SIG-M5 (cell line): ENCODE measurements around the gene NHS.

Experiments
- DNase-seq: peaks from one replicate; lab custom pipeline; 2025; lab: John Stamatoyannopoulos, UW

NHS gene

GRCh38 chrX:17448188-17448587, 73.2 kb downstream of the NHS start:
- no peak for DNase-seq

GRCh38 chrX:17449866-17450265, 74.9 kb downstream of the NHS start:
- DNase-seq: no peak

DNA sequence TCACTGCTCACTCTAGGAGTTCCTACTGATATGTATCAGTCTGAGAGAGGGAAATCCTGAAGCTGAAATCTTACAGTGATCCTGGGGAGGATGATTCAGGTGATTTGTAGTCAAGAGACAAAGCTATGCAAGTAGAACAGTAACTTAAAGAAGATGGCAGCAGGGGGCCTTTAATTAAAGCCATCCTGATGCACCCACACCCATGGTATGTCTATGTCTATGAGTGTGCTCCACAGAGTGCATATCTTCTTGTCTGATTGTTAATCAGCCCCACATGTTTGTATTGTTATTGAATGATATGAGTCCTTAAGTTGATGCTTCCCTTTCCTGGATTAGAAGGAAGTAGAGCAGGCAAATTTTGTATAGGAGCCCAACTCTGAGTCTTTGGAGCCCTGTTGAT, 78.8 kb downstream of the NHS start:
- no peak for DNase-seq

GRCh38 chrX:17456526-17456925, 81.5 kb downstream of the NHS start:
- no peak for DNase-seq

DNA sequence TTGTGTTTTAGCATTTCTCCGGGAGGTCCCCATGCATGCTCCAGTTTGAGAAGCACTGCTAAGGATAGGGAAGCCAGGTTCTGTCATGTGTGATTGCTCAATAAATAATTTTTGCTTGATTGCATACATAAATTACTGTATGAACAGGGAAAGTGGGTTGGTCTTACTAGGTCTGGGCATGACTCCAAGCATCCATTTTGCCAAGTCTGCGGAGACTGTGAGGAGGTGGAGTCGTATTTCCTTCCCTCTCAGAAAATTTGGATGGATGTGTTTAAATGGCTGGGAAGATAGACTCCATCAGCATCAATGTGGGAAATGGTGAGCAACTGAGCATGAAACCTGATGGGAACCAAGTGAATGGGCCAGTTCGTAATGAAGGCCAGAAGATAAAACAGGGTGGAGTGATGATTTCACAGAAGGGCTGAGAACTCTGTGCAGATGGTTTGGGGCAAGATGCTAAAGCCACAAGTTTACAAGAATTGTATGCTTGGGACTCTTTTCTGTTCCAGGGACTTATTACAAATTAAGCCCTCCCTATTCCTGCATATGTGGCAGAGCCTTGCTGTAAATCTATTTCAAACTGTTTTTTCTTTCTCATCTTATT, 84.1 kb downstream of the NHS start:
- no peak for DNase-seq

- DNase-seq: no peak
These were observed 84.7 kb downstream of the NHS start for GRCh38 chrX:17459661-17460060.

GRCh38 chrX:17462881-17463280, 87.9 kb downstream of the NHS start:
- DNase-seq: no peak

DNA sequence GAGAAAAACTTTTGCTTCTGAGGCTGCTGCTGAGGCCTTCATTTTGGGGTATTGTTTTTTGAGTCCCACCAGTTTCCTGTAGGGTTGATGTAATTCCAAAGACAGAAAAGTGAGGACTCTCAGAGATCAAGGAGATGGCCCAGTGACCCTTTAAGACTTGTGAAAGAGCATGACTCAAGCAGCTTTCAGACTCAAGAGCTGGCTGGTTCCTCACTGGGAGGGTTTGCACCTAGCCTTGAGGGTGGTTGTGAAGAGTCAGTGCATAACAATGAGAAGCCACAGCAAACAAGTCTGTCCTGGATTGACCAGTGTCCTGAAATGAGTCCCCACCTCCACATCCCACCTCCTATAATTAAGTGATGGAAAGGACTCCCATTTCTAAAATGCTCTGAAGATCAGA, 89.2 kb downstream of the NHS start:
- DNase-seq: no peak

- no peak for DNase-seq
These were observed 90.2 kb downstream of the NHS start for GRCh38 chrX:17465201-17465600.

DNA sequence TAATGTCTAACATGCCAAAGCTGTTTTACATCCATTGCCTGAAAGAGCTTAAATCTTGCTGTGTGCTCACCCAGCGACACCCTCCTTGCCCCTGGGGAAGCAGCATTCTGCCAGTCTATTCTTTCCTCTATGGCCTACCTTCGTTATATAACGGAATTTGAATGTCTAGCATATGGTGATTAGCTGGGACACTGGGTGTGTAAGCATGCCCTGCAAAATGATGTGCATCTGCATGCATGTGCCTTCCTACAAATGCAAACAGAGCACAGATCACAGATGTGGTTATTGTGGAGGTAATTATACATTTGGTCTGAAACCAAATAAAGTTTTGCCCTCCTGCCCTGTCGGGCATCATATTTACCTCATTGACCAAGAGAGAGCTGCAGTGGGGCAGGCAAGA, 90.8 kb downstream of the NHS start:
- no peak for DNase-seq

GRCh38 chrX:17470136-17470535, 95.1 kb downstream of the NHS start:
- DNase-seq: no peak

GRCh38 chrX:17471121-17471520, 96.1 kb downstream of the NHS start:
- DNase-seq: no peak

DNA sequence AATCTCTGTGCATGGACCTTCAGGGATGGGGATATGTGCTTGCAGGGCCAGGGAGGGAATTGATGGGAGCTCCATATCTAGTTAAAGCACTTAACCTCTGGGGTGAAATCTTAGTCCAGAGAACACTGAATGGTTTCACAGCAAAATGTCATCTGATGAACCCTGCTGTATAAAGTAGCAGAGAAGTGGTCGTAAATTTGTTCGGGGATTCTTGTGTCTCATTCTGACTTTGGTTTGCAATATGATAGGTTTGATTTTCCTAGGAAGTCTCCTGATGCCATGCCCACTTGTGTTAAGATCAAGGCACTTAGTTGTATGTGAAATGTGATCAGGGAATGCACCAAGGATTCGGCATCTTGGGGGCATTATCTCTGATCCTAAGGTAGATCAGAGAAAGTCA, 96.9 kb downstream of the NHS start:
- no peak for DNase-seq

DNA sequence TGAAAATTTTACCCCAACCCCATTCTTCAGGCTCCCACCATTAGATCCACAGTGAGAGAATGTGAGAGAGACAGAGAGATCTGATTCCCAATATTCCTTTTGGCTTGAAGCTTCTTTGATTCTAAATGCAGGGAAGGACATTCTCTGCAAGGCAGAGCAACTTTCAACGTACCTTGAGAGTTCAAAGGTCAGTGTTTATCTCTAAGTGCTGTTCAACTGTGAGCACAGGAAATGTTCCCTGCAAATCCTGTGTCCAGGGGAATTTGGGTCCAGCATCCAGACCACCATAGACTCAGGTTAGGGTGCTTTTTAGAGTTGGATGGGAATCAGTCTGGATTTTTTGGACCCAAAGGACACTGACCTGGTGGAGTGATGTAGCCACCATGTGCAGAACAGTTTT, 97.4 kb downstream of the NHS start:
- DNase-seq: no peak

DNA sequence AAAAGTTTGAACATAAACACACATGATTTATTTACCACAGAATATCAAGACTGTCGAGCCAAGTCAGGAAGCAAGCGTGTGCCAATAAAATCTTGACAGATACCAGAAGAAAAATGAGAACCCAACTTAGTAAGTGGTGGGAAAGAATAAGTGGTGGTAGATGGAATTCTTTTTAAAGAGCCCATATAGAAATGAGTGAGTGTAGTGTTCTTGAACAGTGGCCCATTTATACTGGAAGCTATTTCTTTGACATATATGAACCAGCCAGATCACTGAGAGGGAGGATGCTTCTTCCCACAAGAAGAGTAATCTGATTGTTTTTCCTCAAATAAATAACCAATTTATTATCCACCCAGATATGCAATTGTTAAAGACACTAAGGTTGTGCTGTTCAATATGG, 98.0 kb downstream of the NHS start:
- DNase-seq: no peak

DNA sequence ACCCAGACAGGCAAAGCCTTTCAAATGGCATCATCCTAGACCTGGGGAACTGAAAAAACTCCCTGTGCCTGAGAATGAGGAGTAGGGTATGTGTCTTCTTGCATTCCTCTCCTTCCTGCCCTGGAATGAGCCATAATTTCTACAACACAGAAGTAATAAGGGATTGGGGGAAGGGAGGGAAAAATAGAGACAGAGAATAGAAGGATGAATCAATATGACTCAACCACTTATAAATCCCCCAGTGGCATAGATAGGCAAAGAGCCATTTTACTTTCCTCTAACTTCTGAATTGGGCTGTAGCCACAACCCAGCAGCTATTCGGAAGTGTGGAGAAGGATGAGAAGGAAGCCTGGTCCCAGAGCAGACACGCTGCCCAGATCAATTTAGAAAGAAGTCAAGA, 99.9 kb downstream of the NHS start:
- DNase-seq: no peak

DNA sequence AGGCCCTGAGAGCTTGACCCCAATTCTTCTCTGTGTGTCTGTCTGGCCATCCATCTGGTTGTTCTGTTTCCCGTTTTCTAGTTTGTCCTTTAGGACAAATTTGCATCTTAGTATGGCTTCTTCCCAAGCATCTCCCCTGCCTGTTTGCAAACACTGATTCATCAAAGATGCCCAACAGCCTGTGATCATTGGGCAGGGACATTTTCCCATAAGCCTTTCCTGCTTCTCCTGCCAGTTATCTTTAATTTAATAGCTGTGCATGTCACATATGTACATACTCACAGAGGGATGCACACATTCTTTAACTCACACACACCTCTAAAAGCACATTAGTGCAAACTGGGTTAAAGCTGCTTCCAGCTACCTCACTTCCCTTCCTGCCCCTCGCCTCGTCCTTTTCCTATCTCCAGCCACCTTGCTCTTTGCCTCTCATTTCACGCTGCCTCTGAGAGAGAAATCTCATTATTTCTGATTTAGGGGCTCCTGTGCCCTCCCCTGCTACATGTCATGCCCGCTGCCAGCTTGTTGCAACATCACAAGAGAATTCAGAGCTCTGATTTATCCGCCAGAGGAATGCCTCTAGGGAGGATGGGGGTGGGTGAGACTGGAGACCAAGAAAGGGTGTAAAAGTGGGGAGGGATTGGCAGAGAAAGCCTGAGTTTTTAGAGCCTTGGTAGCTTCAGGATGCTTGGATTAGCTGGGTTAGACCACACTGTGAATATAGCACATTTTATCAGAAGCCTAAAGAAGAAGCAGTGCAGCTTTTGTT, 100.6 kb downstream of the NHS start:
- DNase-seq: no peak

DNA sequence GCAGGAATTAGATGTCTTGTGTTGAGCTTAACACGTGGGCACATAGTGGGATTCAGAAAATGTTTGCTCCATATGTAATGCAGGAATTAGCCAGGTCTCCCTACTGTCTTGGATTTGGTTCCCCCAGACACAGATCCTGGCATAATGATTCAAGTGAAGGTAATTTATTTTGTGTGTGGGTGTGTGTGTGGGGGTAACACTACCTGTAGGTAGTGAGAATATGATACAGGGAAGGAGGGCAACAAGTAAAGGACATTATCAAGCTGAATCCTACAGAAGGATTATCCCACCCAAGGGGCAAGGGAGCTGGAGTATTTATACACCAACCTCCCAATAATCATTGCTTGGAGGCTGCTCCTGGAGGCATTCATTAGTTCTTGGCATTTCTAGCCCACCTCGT, 101.4 kb downstream of the NHS start:
- no peak for DNase-seq

GRCh38 chrX:17481086-17481485, 106.1 kb downstream of the NHS start:
- DNase-seq: no peak

GRCh38 chrX:17484592-17484991, 109.6 kb downstream of the NHS start:
- DNase-seq: no peak

DNA sequence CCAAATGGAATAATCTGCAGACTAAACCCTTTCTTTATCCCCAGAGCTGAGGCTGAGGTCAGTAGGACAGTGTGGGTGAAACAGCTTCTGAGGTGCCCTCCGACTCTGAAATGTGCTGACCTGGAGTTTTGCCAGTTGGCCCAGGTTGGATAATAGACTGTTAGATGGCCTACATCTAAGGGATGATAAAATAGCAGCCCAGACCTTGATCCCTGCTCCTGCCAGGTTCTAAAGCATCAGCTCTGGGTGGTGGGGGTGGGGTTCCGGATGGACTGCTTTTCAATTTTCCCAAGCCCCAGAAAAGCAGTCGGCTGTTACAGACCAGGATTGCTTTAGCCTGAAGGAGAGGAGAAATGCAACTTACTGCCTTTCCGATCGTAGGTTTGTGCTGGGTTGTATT, 110.4 kb downstream of the NHS start:
- no peak for DNase-seq

- no peak for DNase-seq
These were observed 113.0 kb downstream of the NHS start for GRCh38 chrX:17488036-17488435.

DNA sequence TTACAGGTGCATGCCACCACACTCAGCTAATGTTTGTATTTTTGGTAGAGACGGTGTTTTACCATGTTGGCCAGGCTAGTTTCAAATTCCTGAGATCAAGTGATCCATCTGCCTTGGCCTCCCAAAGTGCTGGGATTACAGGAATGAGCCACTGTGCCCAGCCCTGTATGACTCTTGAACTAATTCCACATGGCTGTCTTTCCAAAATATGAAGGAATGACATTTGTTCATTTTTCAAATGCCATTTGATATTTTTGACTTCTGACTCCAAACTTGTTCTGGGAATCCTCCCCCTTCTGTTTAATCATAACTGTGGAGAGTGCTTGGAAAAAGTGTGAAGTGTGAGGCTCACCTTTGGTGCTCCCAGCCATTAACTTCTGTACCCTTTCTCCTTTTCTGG, 119.2 kb downstream of the NHS start:
- DNase-seq: no peak

- no peak for DNase-seq
These were observed 120.1 kb downstream of the NHS start for GRCh38 chrX:17495052-17495451.
